C4-2B (cell line): ENCODE results near the gene SLC25A11.

Source experiments
- H3K27ac ChIP-seq: fragments of 450-650 bp; 2 replicates; pipeline ENCODE4 v1.5.1; 2017
- ZFX ChIP-seq: fragments of 450-650 bp; IDR thresholded peaks from 2 replicates; pipeline ENCODE4 v1.6.1; 2017
- TF ChIP-seq, protein P1 (sequence below): fragments of 450-650 bp; conservative IDR thresholded peaks from 2 replicates; pipeline ENCODE4 v1.5.1; 2017; ENCODE audit warnings: mild to moderate bottlenecking

Gene SLC25A11

DNA sequence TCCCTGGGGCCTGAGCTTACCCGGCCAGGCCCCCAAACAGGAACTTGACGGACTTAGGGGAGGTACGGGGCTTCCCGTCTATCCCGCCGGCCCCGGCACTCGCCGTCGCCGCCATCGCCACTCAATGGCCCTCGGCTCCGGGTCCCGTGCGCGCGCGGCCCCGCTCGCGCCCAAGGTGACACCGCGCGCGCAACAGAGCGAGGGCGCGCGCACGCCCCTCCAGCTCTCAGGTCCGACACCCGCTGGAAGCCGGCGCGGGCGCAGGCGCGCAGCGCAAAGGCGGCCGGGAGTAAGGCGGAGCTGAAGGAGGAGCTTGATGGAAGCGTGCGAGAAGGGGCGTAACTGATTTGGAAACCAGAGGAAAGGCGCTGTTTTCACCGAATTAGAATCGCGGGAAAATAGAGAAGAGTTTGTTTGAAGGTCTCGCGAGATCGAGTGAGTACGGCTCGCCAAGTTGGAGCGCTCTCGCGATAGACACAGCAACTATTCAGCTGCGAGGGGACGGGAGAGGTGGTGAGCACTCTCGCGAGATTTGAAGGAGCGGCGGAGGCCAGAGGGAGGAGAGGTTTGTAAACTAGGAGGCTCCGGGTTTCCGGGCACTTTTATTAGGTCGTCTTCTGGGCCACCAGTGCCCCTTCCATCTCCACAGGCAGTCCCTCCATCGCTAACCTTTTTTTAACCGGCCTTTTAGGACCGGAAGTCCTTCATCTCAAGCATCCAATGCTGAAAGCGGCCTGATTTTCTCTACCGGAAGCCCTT, at the start of gene SLC25A11, which contains the start of gene RNF167:
TSS of gene SLC25A11 (minus strand) at position 251 of the 759 bp plus-strand sequence. CDS start at position 115, 136 bp downstream.
TSS of gene RNF167 (plus strand) at position 473 of the 759 bp plus-strand sequence. CDS start 642 bp downstream, outside the sequence.
- peak within 1 kb of the TSS; percentile 97 for H3K27ac ChIP-seq
- TF ChIP-seq ZFX: no peak
- TF ChIP-seq, protein P1, sequence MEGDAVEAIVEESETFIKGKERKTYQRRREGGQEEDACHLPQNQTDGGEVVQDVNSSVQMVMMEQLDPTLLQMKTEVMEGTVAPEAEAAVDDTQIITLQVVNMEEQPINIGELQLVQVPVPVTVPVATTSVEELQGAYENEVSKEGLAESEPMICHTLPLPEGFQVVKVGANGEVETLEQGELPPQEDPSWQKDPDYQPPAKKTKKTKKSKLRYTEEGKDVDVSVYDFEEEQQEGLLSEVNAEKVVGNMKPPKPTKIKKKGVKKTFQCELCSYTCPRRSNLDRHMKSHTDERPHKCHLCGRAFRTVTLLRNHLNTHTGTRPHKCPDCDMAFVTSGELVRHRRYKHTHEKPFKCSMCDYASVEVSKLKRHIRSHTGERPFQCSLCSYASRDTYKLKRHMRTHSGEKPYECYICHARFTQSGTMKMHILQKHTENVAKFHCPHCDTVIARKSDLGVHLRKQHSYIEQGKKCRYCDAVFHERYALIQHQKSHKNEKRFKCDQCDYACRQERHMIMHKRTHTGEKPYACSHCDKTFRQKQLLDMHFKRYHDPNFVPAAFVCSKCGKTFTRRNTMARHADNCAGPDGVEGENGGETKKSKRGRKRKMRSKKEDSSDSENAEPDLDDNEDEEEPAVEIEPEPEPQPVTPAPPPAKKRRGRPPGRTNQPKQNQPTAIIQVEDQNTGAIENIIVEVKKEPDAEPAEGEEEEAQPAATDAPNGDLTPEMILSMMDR: no peak

DNA sequence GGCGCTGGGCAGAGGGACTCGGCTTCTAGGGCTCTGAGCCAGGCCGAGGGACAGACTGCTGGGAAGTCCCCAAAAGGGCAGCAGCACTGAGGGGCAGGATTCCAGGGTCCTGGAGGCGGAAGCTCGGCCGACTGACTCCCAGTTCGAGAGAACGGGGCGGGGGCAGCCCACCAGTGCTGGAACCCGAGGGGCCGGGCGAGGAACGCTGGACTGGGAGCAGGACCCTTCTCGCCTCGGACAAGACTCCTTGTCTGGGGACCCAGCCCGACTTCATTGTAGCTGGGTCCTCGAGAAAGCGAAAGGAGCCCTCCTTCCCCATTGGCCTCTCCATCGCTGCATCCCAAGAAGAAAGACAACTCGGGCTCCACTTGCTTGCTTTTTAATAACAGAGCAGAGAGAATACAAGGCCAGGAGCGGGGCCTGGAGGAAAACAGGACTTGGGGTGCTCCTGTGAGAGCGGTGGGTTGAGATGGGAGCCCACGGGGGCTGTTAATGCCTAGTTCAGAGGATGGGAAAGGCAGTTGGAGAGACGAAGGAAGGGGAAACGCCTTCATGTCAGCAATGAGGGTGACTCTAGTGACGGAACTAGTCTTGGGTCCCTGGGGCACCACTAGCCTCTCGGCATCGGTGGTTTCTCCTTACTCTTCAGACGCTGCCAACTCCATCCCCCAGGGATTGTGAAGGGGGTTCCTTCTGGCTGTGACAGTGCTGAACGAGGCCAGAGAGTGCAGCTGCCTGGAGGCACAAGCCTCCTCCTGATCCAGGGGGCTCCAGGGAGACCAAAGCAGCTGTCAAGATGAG, 48.1 kb upstream of the SLC25A11 start:
- peak overlapping the region; percentile 97 for H3K27ac ChIP-seq
- TF ChIP-seq, protein P1: no peak
- TF ChIP-seq ZFX: no peak

- peak within 1 kb of the TSS; percentile 97 for H3K27ac ChIP-seq
- TF ChIP-seq, protein P1: peak; percentile 90
- TF ChIP-seq ZFX: peak; percentile 54; the same call in 1 of the 2 replicates
Observed at GRCh38 chr17:4986951-4987766, 47.3 kb upstream of the SLC25A11 start, which contains the start of gene CAMTA2. Gene CAMTA2 (minus strand): TSS chr17:4987675. CDS start chr17:4986222, 1,453 bp downstream.

- TF ChIP-seq ZFX: no peak
- TF ChIP-seq, protein P1: no peak
- peak overlapping the region; percentile 97 for H3K27ac ChIP-seq
Observed at GRCh38 chr17:4986403-4986802, 46.6 kb upstream of the SLC25A11 start.

DNA sequence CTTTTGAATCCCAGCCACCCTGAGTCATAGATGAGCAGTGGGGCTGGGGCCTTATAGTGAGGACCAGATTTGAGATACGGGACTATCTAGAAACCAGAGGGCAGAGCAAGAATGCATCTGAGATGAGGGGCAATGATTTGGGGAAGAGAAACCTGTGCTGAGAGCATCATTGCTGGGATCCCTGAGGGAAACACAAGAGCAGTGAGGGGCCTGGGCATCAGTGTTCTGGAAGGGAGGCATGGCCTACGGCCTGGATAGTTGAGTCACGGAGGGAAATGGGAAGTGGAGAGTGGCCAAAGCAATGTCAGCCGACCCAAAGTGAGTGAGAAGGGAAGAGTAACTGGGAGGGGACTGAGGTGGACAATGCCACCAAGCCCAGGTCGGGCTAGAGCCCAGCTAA, 42.5 kb upstream of the SLC25A11 start:
- no peak overlapping the region for H3K27ac ChIP-seq
- no peak for TF ChIP-seq ZFX
- TF ChIP-seq, protein P1: no peak

- TF ChIP-seq ZFX: no peak
- TF ChIP-seq, protein P1: peak; percentile 83
- H3K27ac ChIP-seq: no peak overlapping the region
Observed at GRCh38 chr17:4980644-4981216, 40.9 kb upstream of the SLC25A11 start.
